Stimulated activated CD4-positive, alpha-beta T cell treated with anti-CD3 and anti-CD28 coated beads, Interleukin-4, amount 100 ng/mL, for 24 hours (primary cell): ENCODE data around the gene KCNMA1.
"Not testable (repeated sequence)": the region's sequence is repeated elsewhere in the genome, so short reads cannot be mapped to it uniquely, and the experiment has no call there.

Experiments used
- DNase-seq: peaks from one replicate; pipeline ENCODE4 v3.0.0-alpha.2; 2020

The KCNMA1 gene

GRCh38 chr10:77661674-77662073 is 24.1 kb upstream of the KCNMA1 start:
- no peak for DNase-seq

- no peak for DNase-seq
These were observed 23.5 kb upstream of the KCNMA1 start for GRCh38 chr10:77661100-77661499.

- not testable (repeated sequence) for DNase-seq
These were observed 21.6 kb upstream of the KCNMA1 start for GRCh38 chr10:77659046-77659670.

GRCh38 chr10:77653210-77653609 is 15.6 kb upstream of the KCNMA1 start:
- no peak for DNase-seq

- no peak for DNase-seq
These were observed 12.0 kb upstream of the KCNMA1 start for GRCh38 chr10:77649333-77650331.

- DNase-seq = no peak
These were observed 10.9 kb upstream of the KCNMA1 start for GRCh38 chr10:77648472-77648871.

GRCh38 chr10:77647543-77648293 is 10.1 kb upstream of the KCNMA1 start:
- no peak for DNase-seq

- DNase-seq = no peak
These were observed 7.1 kb upstream of the KCNMA1 start for GRCh38 chr10:77644557-77645243.

GRCh38 chr10:77643795-77644468 is 6.3 kb upstream of the KCNMA1 start:
- DNase-seq = no peak

- peak; percentile 51 for DNase-seq
These were observed 4.3 kb upstream of the KCNMA1 start for GRCh38 chr10:77641788-77642397.

- no peak for DNase-seq
These were observed 3.7 kb upstream of the KCNMA1 start for GRCh38 chr10:77641344-77641743.

GRCh38 chr10:77640167-77640566 is 2.6 kb upstream of the KCNMA1 start:
- no peak for DNase-seq

GRCh38 chr10:77639756-77640155 is 2.1 kb upstream of the KCNMA1 start:
- no peak for DNase-seq

GRCh38 chr10:77638321-77639101 is 903 bp upstream of the KCNMA1 start:
- DNase-seq = no peak

- DNase-seq = no peak
These were observed 559 bp downstream of the KCNMA1 start for GRCh38 chr10:77636967-77637531.

GRCh38 chr10:77636282-77636966 is 1.2 kb downstream of the KCNMA1 start:
- no peak for DNase-seq

GRCh38 chr10:77635402-77636227 is 2.0 kb downstream of the KCNMA1 start:
- no peak for DNase-seq

GRCh38 chr10:77634939-77635338 is 2.7 kb downstream of the KCNMA1 start:
- no peak for DNase-seq

GRCh38 chr10:77633376-77633775 is 4.2 kb downstream of the KCNMA1 start:
- no peak for DNase-seq
